Mesenchymal stem cell (in vitro differentiated cells and primary cell): ENCODE data around the gene NOM1.
A peak's percentile ranks its signal among the peaks of the same experiment; 100 is the strongest.

Experiments
- DNase-seq: peaks from one replicate; pipeline ENCODE4 v3.0.0-alpha.2; 2013
- H2AFZ ChIP-seq: one replicate; pipeline ENCODE4 v1.6.1; 2013; ENCODE audit warnings: low read depth, mild to moderate bottlenecking, control low read depth, inconsistent platforms, low read length, moderate library complexity
- H2AK5ac ChIP-seq: 2 replicates; pipeline ENCODE4 v1.6.1; 2013; ENCODE audit warnings: low read length, moderate library complexity, mild to moderate bottlenecking, inconsistent platforms; ENCODE audit not compliant: severe bottlenecking
- H2BK120ac ChIP-seq: one replicate; pipeline ENCODE4 v1.6.1; 2013; ENCODE audit warnings: low read depth, mild to moderate bottlenecking, inconsistent platforms, low read length, moderate library complexity
- H2BK12ac ChIP-seq, 2 experiments: one replicate each; pipeline ENCODE4 v1.6.1; 2013; ENCODE audit warnings: inconsistent platforms in 2 of 2, low read length in 2 of 2, mild to moderate bottlenecking in 2 of 2, moderate library complexity in 2 of 2, control low read depth in 1 of 2
- H2BK15ac ChIP-seq: one replicate; pipeline ENCODE4 v1.6.1; 2013; ENCODE audit warnings: mild to moderate bottlenecking, low read depth, inconsistent platforms; ENCODE audit not compliant: poor library complexity, severe bottlenecking
- H2BK5ac ChIP-seq: 2 replicates; pipeline ENCODE4 v1.6.1; 2013; ENCODE audit warnings: low read depth, mild to moderate bottlenecking, low read length, control low read depth, inconsistent platforms; ENCODE audit not compliant: poor library complexity, severe bottlenecking
- H3K14ac ChIP-seq, 2 experiments: one replicate each; pipeline ENCODE4 v1.6.1; 2013; ENCODE audit warnings: inconsistent platforms in 2 of 2, low read length in 2 of 2, control low read depth in 1 of 2, mild to moderate bottlenecking in 1 of 2, moderate library complexity in 1 of 2
- H3K18ac ChIP-seq, 2 experiments: one replicate each; pipeline ENCODE4 v1.6.1; 2013; ENCODE audit warnings: inconsistent platforms in 2 of 2, low read length in 2 of 2, control low read depth in 1 of 2, low read depth in 1 of 2, mild to moderate bottlenecking in 1 of 2
- H3K23ac ChIP-seq, 2 experiments: one replicate each; pipeline ENCODE4 v1.6.1; 2013; ENCODE audit warnings: inconsistent platforms in 2 of 2, low read length in 2 of 2, mild to moderate bottlenecking in 2 of 2, moderate library complexity in 2 of 2, control low read depth in 1 of 2
- H3K27ac ChIP-seq: 2 replicates; pipeline ENCODE4 v1.5.1; 2013; ENCODE audit warnings: mild to moderate bottlenecking, moderate library complexity, low read length, control low read depth, inconsistent platforms; ENCODE audit not compliant: poor library complexity, severe bottlenecking
- H3K27me3 ChIP-seq, 2 experiments: 2 replicates each; pipeline versions ENCODE4 v1.6.1 to v1.7.0; 2013; ENCODE audit warnings: low read length in 2 of 2, mild to moderate bottlenecking in 2 of 2, moderate library complexity in 2 of 2, control low read depth in 1 of 2, inconsistent platforms in 1 of 2; ENCODE audit not compliant: control insufficient read depth in 1 of 2, insufficient read depth in 1 of 2
- H3K36me3 ChIP-seq, 2 experiments: 2 replicates each; pipeline versions ENCODE4 v1.6.1 to v1.7.0; 2013; ENCODE audit warnings: low read length in 2 of 2, control low read depth in 1 of 2, inconsistent platforms in 1 of 2, low read depth in 1 of 2, mild to moderate bottlenecking in 1 of 2; ENCODE audit not compliant: insufficient read depth in 2 of 2, control insufficient read depth in 1 of 2
- H3K4ac ChIP-seq, 2 experiments: one replicate each; pipeline ENCODE4 v1.6.1; 2013; ENCODE audit warnings: inconsistent platforms in 2 of 2, low read length in 2 of 2, mild to moderate bottlenecking in 2 of 2, moderate library complexity in 2 of 2, control low read depth in 1 of 2, low read depth in 1 of 2
- H3K4me1 ChIP-seq: 2 replicates; pipeline ENCODE4 v1.6.1; 2013; ENCODE audit warnings: low read depth, low read length, control low read depth; ENCODE audit not compliant: control insufficient read depth, insufficient read depth
- H3K4me2 ChIP-seq: 2 replicates; pipeline ENCODE4 v1.6.1; 2013; ENCODE audit warnings: low read length, mild to moderate bottlenecking, inconsistent platforms; ENCODE audit not compliant: poor library complexity, severe bottlenecking
- H3K4me3 ChIP-seq, 2 experiments: 2 replicates each; pipeline versions ENCODE4 v1.5.1 to v1.7.0; 2013; ENCODE audit warnings: low read length in 2 of 2, mild to moderate bottlenecking in 2 of 2, control low read depth in 1 of 2, low read depth in 1 of 2; ENCODE audit not compliant: insufficient read depth in 1 of 2
- H3K79me1 ChIP-seq: replicated peaks from 2 replicates; pipeline ENCODE4 v1.6.1; 2013; ENCODE audit warnings: mild to moderate bottlenecking, control low read depth, low read length, inconsistent platforms; ENCODE audit not compliant: poor library complexity, severe bottlenecking
- H3K9ac ChIP-seq: 2 replicates; pipeline ENCODE4 v1.7.0; 2013; ENCODE audit warnings: mild to moderate bottlenecking, low read length, moderate library complexity
- H3K9me3 ChIP-seq: 2 replicates; pipeline ENCODE4 v1.7.0; 2013; ENCODE audit warnings: mild to moderate bottlenecking, low read length; ENCODE audit not compliant: control insufficient read depth
- H4K8ac ChIP-seq: one replicate; pipeline ENCODE4 v1.6.1; 2013; ENCODE audit warnings: inconsistent platforms, mild to moderate bottlenecking, low read length, moderate library complexity
- H4K91ac ChIP-seq: one replicate; pipeline ENCODE4 v1.6.1; 2013; ENCODE audit warnings: mild to moderate bottlenecking, low read length, inconsistent platforms
- WGBS: methylation state at CpG from one replicate; pipeline ENCODE4 v1.1.7; 2013; ENCODE audit warnings: mixed read lengths; 5-methylcytosine and 5-hydroxymethylcytosine counted together

Gene NOM1

GRCh38 chr7:157004521-157005455 is 55.3 kb downstream of the NOM1 start:
- peaks cover 92 to 94% of the 10 kb centered on the region in 2 experiments for H3K27me3 ChIP-seq

GRCh38 chr7:157005456-157006204 is 56.1 kb downstream of the NOM1 start:
- H2BK15ac ChIP-seq: no peak overlapping the region
- no peak overlapping the region for H2AFZ ChIP-seq
- DNase-seq: no peak
- no peak overlapping the region for H3K18ac ChIP-seq
- no peak overlapping the region for H3K14ac ChIP-seq
- H3K4ac ChIP-seq: no peak overlapping the region
- no peaks in the 10 kb centered on the region for H3K79me1 ChIP-seq
- 2% methylated on average over 68 of the region's 77 CpGs for WGBS
- no peaks in the 10 kb centered on the region for H3K36me3 ChIP-seq
- no peaks in the 10 kb centered on the region for H3K9me3 ChIP-seq
- H4K91ac ChIP-seq: no peak overlapping the region
- H2BK12ac ChIP-seq: no peak overlapping the region
- no peak overlapping the region for H2BK120ac ChIP-seq
- H3K27me3 ChIP-seq: peaks cover 85 to 92% of the 10 kb centered on the region in 2 experiments
- no peak overlapping the region for H4K8ac ChIP-seq
- H3K4me2 ChIP-seq: no peak overlapping the region
- H3K4me1 ChIP-seq: peaks cover 48% of the 10 kb centered on the region
- H2AK5ac ChIP-seq: no peak overlapping the region
- H3K9ac ChIP-seq: no peak overlapping the region
- no peak overlapping the region for H2BK5ac ChIP-seq
- no peak overlapping the region for H3K27ac ChIP-seq
- H3K23ac ChIP-seq: no peak overlapping the region
- H3K4me3 ChIP-seq: no peak overlapping the region

More at GRCh38 chr7:157004521-157005455, 55.3 kb downstream of the NOM1 start:
- H3K4me1 ChIP-seq: peaks cover 47% of the 10 kb centered on the region
- no peak overlapping the region for H2BK5ac ChIP-seq
- no peak overlapping the region for H3K4ac ChIP-seq
- H3K79me1 ChIP-seq: no peaks in the 10 kb centered on the region
- H3K23ac ChIP-seq: peak overlapping the region in 1 of 2 experiments; percentile 23
- no peak for DNase-seq
- H2AFZ ChIP-seq: no peak overlapping the region
- H3K9me3 ChIP-seq: no peaks in the 10 kb centered on the region
- no peak overlapping the region for H4K91ac ChIP-seq
- H3K4me2 ChIP-seq: no peak overlapping the region
- WGBS: 5% methylated on average over 50 of the region's 56 CpGs
- no peak overlapping the region for H3K27ac ChIP-seq
- H3K9ac ChIP-seq: no peak overlapping the region
- no peak overlapping the region for H2BK12ac ChIP-seq
- peak overlapping the region in 1 of 2 experiments; percentile 52 for H3K4me3 ChIP-seq
- H3K36me3 ChIP-seq: no peaks in the 10 kb centered on the region
- no peak overlapping the region for H4K8ac ChIP-seq
- H2BK15ac ChIP-seq: no peak overlapping the region
- H2AK5ac ChIP-seq: no peak overlapping the region
- no peak overlapping the region for H3K18ac ChIP-seq
- H2BK120ac ChIP-seq: no peak overlapping the region
- no peak overlapping the region for H3K14ac ChIP-seq

- Histone ChIP-seq H2BK15ac (no peak overlapping the region), H3K14ac (no peak overlapping the region), H3K9ac (no peak overlapping the region), H3K79me1 (no peaks in the 10 kb centered on the region), H3K4me1 (peaks cover 53% of the 10 kb centered on the region), H2BK120ac (no peak overlapping the region), H3K9me3 (no peaks in the 10 kb centered on the region), H2AK5ac (no peak overlapping the region), H4K8ac (no peak overlapping the region), H3K23ac (no peak overlapping the region), H3K4ac (no peak overlapping the region), H2AFZ (no peak overlapping the region), H2BK5ac (no peak overlapping the region), H3K27ac (no peak overlapping the region), H3K36me3 (no peaks in the 10 kb centered on the region), H3K4me2 (no peak overlapping the region), H4K91ac (no peak overlapping the region), H2BK12ac (no peak overlapping the region), H3K18ac (no peak overlapping the region), H3K27me3 (peaks cover 82 to 91% of the 10 kb centered on the region in 2 experiments), H3K4me3 (no peak overlapping the region)
- no peak for DNase-seq
- WGBS: under 1% methylated on average over 36 of the region's 39 CpGs
Observed at GRCh38 chr7:157006205-157006747, 56.8 kb downstream of the NOM1 start.
